RKO (cell line): ENCODE results near the gene FOXN4.
"Not testable (repeated sequence)": the region's sequence is repeated elsewhere in the genome, so short reads cannot be mapped to it uniquely, and the experiment has no call there.

Experiments
- DNase-seq: peaks from one replicate; pipeline ENCODE4 v3.0.0-alpha.2; 2016; ENCODE audit warnings: low spot score

The FOXN4 gene

GRCh38 chr12:109308534-109309380, at the start of gene FOXN4:
TSS of gene FOXN4 (minus strand) at chr12:109309284. CDS start at chr12:109308321, 963 bp downstream.
- DNase-seq = no peak

GRCh38 chr12:109358154-109358869, 49.2 kb upstream of the FOXN4 start:
- DNase-seq = no peak

- DNase-seq = no peak
These were observed 47.9 kb upstream of the FOXN4 start for GRCh38 chr12:109357032-109357431.

- DNase-seq = no peak
These were observed 47.5 kb upstream of the FOXN4 start for GRCh38 chr12:109356577-109356976.

GRCh38 chr12:109352184-109352583, 43.1 kb upstream of the FOXN4 start:
- DNase-seq = no peak

GRCh38 chr12:109347589-109347988, 38.5 kb upstream of the FOXN4 start, which contains the start of gene MYO1H:
TSS of gene MYO1H (plus strand) at chr12:109347900. CDS start at chr12:109347961, 61 bp downstream.
- DNase-seq = no peak

- no peak for DNase-seq
These were observed 37.8 kb upstream of the FOXN4 start for GRCh38 chr12:109346920-109347319.

GRCh38 chr12:109345428-109345827, 36.3 kb upstream of the FOXN4 start:
- DNase-seq = no peak

- DNase-seq = no peak
These were observed 34.6 kb upstream of the FOXN4 start for GRCh38 chr12:109343677-109344076.

GRCh38 chr12:109336593-109336992, 27.5 kb upstream of the FOXN4 start:
- no peak for DNase-seq

- DNase-seq = no peak
These were observed 25.8 kb upstream of the FOXN4 start for GRCh38 chr12:109334887-109335286.

GRCh38 chr12:109331301-109331952, 22.3 kb upstream of the FOXN4 start:
- DNase-seq = no peak

GRCh38 chr12:109330282-109331230, 21.5 kb upstream of the FOXN4 start:
- no peak for DNase-seq

GRCh38 chr12:109329686-109330085, 20.6 kb upstream of the FOXN4 start:
- no peak for DNase-seq

- no peak for DNase-seq
These were observed 19.9 kb upstream of the FOXN4 start for GRCh38 chr12:109329003-109329402.

GRCh38 chr12:109321294-109321693, 12.2 kb upstream of the FOXN4 start:
- not testable (repeated sequence) for DNase-seq

- DNase-seq = no peak
These were observed 1.4 kb upstream of the FOXN4 start for GRCh38 chr12:109310247-109311125.

GRCh38 chr12:109309381-109310246, 530 bp upstream of the FOXN4 start:
- DNase-seq = no peak

GRCh38 chr12:109307051-109307450, 2.0 kb downstream of the FOXN4 start:
- no peak for DNase-seq
